KMS-11 (cell line): Measurements from ENCODE around the gene FNBP1.

Experiments
- H2AFZ ChIP-seq: fragments of 200-600 bp; sonication (generic); 2 replicates; pipeline ENCODE4 v1.6.1; 2016; ENCODE audit warnings: antibody characterized with exemption, mixed run types, low read depth
- H3K27ac ChIP-seq: fragments of 200-600 bp; sonication (generic); 2 replicates; pipeline ENCODE4 v1.6.1; 2016; ENCODE audit warnings: mild to moderate bottlenecking, mixed run types
- H3K27me3 ChIP-seq: fragments of 200-600 bp; sonication (generic); 2 replicates; pipeline ENCODE4 v1.6.1; 2017; ENCODE audit warnings: mild to moderate bottlenecking, low read depth, mixed run types, moderate library complexity; ENCODE audit not compliant: insufficient read depth
- H3K36me3 ChIP-seq: fragments of 200-600 bp; sonication (generic); 2 replicates; pipeline ENCODE4 v1.6.1; 2017; ENCODE audit warnings: mild to moderate bottlenecking, mixed run types; ENCODE audit not compliant: insufficient read depth
- H3K4me1 ChIP-seq: fragments of 200-600 bp; sonication (generic); 2 replicates; pipeline ENCODE4 v1.6.1; 2016; ENCODE audit warnings: mild to moderate bottlenecking, low read depth, mixed run types; ENCODE audit not compliant: poor library complexity, severe bottlenecking
- H3K4me2 ChIP-seq: fragments of 200-600 bp; sonication (generic); 2 replicates; pipeline ENCODE4 v1.7.0; 2016; ENCODE audit warnings: mild to moderate bottlenecking, mixed run types
- H3K4me3 ChIP-seq: fragments of 200-600 bp; sonication (generic); IDR thresholded peaks from 2 replicates; pipeline ENCODE4 v1.6.1; 2017; ENCODE audit warnings: low read depth, low read length, mixed read lengths; ENCODE audit not compliant: insufficient read depth
- H3K79me2 ChIP-seq: fragments of 200-600 bp; sonication (generic); 2 replicates; pipeline ENCODE4 v1.6.1; 2016; ENCODE audit warnings: low read depth, mixed run types; ENCODE audit not compliant: insufficient read depth
- H3K9ac ChIP-seq: fragments of 200-600 bp; sonication (generic); 2 replicates; pipeline ENCODE4 v1.6.1; 2016; ENCODE audit warnings: mild to moderate bottlenecking, mixed run types
- H4K20me1 ChIP-seq: fragments of 200-600 bp; sonication (generic); 2 replicates; pipeline ENCODE4 v1.6.1; 2016; ENCODE audit warnings: mild to moderate bottlenecking, mixed run types; ENCODE audit not compliant: insufficient read depth
- CTCF ChIP-seq: fragments of 200-600 bp; sonication (generic); conservative IDR thresholded peaks from 2 replicates; pipeline ENCODE4 v1.6.1; 2017; ENCODE audit warnings: low read depth, mild to moderate bottlenecking, antibody characterized with exemption, low read length, moderate library complexity, mixed read lengths

Gene FNBP1

GRCh38 chr9:129979071-129979745 is 63.8 kb downstream of the FNBP1 start:
- TF ChIP-seq CTCF, result no peak
- H3K27ac ChIP-seq, result no peak overlapping the region
- H3K4me3 ChIP-seq, result no peak overlapping the region
- no peaks in the 10 kb centered on the region for H3K36me3 ChIP-seq
- H3K4me2 ChIP-seq, result no peak overlapping the region
- H2AFZ ChIP-seq, result no peak overlapping the region
- no peaks in the 10 kb centered on the region for H3K27me3 ChIP-seq
- no peaks in the 10 kb centered on the region for H4K20me1 ChIP-seq
- no peaks in the 10 kb centered on the region for H3K4me1 ChIP-seq
- H3K9ac ChIP-seq, result no peak overlapping the region
- H3K79me2 ChIP-seq, result peaks cover 12% of the 10 kb centered on the region; the same call in 1 of the 2 replicates

GRCh38 chr9:129972816-129973215 is 70.2 kb downstream of the FNBP1 start:
- no peak overlapping the region for H3K27ac ChIP-seq
- H2AFZ ChIP-seq, result no peak overlapping the region
- H3K36me3 ChIP-seq, result no peaks in the 10 kb centered on the region
- no peak overlapping the region for H3K4me3 ChIP-seq
- H3K79me2 ChIP-seq, result no peaks in the 10 kb centered on the region
- no peak overlapping the region for H3K9ac ChIP-seq
- no peaks in the 10 kb centered on the region for H3K4me1 ChIP-seq
- H3K27me3 ChIP-seq, result no peaks in the 10 kb centered on the region
- H4K20me1 ChIP-seq, result no peaks in the 10 kb centered on the region
- TF ChIP-seq CTCF, result no peak
- H3K4me2 ChIP-seq, result no peak overlapping the region

- Histone ChIP-seq H3K36me3 (no peaks in the 10 kb centered on the region), H3K9ac (no peak overlapping the region), H3K27me3 (no peaks in the 10 kb centered on the region), H3K4me3 (no peak overlapping the region), H3K4me2 (no peak overlapping the region), H4K20me1 (peaks cover 5% of the 10 kb centered on the region; the same call in 1 of the 2 replicates), H3K79me2 (no peaks in the 10 kb centered on the region), H3K27ac (no peak overlapping the region), H3K4me1 (peaks cover 8% of the 10 kb centered on the region), H2AFZ (no peak overlapping the region)
- TF ChIP-seq CTCF, result no peak
These were observed 74.1 kb downstream of the FNBP1 start for GRCh38 chr9:129968690-129969485.

- H3K4me2 ChIP-seq, result no peak overlapping the region
These were observed 77.9 kb downstream of the FNBP1 start for GRCh38 chr9:129964901-129965734.

More at GRCh38 chr9:129964901-129965734, 77.9 kb downstream of the FNBP1 start:
- TF ChIP-seq CTCF, result no peak
- Histone ChIP-seq H3K36me3 (no peaks in the 10 kb centered on the region), H4K20me1 (peaks cover 5% of the 10 kb centered on the region; the same call in 1 of the 2 replicates), H3K79me2 (no peaks in the 10 kb centered on the region), H3K9ac (no peak overlapping the region), H3K27ac (no peak overlapping the region), H3K4me1 (peaks cover 24% of the 10 kb centered on the region), H3K4me3 (no peak overlapping the region), H3K27me3 (no peaks in the 10 kb centered on the region), H2AFZ (no peak overlapping the region)
